LoVo (cell line): ENCODE results near the gene OR51Q1.
A peak's percentile ranks its signal among the peaks of the same experiment; 100 is the strongest.

Experiments
- DNase-seq: peaks from one replicate; pipeline ENCODE4 v3.0.0-alpha.2; 2016; ENCODE audit warnings: low spot score

Gene OR51Q1, protein sequence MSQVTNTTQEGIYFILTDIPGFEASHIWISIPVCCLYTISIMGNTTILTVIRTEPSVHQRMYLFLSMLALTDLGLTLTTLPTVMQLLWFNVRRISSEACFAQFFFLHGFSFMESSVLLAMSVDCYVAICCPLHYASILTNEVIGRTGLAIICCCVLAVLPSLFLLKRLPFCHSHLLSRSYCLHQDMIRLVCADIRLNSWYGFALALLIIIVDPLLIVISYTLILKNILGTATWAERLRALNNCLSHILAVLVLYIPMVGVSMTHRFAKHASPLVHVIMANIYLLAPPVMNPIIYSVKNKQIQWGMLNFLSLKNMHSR

DNA sequence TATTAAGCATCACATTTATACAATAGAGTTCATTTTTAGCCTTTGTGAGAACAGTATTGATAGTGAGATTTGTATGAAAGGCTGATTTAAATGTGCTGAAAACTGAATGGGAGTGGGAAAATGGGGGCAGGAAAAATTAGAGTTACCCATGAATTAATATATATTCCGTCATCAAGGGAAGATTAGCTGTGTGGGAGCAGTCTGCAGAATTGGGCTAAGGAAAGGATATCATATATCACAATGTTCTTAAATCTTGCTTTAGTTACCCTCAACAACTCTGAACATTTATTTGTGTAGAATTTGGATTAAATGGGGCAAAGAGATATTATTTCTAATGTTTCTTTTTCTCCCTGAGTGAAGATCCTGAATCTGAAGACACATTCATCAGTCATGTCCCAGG, at the start of gene OR51Q1:
Gene OR51Q1, plus strand, starts transcription at position 301 of the 400 bp plus-strand sequence. Its CDS starts 90 bp downstream, at position 391.
- no peak for DNase-seq

GRCh38 chr11:5380740-5381342, 41.1 kb upstream of the OR51Q1 start:
- DNase-seq = peak; percentile 62

GRCh38 chr11:5383576-5383975, 38.3 kb upstream of the OR51Q1 start, which contains the start of gene OR51M1:
TSS of gene OR51M1 (plus strand) at chr11:5383812. CDS start at chr11:5389399, 5,587 bp downstream.
- no peak for DNase-seq

- no peak for DNase-seq
Observed at GRCh38 chr11:5384335-5384734, 37.6 kb upstream of the OR51Q1 start.

GRCh38 chr11:5390210-5390609, 31.7 kb upstream of the OR51Q1 start:
- DNase-seq = no peak

DNA sequence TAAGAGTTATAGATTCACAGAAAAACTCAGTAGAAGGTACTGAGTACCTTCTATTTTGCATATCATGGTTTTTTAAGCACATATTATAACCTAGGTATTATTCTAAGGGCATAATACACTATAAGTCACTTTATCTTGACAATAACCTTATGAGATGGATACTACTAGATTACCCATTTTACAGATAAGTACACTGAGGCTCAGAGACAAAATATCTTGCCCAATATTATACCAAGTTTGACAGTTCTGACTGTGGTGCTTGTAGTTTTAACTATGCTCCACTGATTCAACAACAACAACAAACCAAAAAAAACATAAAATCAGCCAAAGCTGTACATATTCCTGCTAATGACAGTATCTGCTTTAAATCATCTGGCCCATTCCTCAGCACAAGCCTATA, 27.8 kb upstream of the OR51Q1 start:
- DNase-seq = no peak

DNA sequence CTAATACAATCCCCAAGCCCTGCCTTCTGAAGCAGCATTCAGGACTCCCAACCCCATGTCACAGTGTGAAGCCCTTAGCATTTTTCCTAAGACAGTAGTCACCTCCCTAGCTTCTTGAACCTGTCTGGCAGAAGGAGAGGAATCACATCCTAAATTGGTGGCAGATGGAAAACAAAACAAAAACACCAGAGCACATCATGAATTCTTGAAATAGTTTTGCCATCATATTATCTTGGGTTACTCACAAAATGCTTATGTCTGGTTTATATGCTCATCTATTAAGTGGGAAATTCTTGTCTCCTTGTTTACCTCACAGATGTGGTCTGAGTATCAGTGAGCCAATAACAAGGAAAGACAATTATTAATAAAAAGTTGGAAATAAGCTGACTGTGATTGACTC, 23.0 kb upstream of the OR51Q1 start:
- no peak for DNase-seq

GRCh38 chr11:5405173-5405572, 16.7 kb upstream of the OR51Q1 start:
- DNase-seq = no peak

DNA sequence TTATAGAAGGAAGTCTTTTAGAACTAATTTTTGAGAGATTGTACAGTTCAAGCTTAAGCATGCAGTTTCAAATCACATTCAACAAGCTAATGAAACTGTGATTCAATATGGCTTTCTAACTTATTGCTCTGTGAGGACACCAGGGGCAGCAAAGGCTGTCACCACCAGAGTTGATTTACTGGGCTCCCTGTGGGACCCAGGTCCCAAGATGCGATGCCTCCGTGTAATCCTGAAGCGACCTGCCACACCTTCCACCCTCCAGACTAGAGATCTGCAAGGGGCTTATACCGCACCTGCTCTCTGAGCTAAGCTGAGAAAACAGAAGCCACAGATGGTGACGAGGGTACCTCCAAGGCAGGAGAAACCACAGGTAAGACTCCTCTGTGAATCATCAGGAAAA, 918 bp upstream of the OR51Q1 start:
- DNase-seq = no peak

DNA sequence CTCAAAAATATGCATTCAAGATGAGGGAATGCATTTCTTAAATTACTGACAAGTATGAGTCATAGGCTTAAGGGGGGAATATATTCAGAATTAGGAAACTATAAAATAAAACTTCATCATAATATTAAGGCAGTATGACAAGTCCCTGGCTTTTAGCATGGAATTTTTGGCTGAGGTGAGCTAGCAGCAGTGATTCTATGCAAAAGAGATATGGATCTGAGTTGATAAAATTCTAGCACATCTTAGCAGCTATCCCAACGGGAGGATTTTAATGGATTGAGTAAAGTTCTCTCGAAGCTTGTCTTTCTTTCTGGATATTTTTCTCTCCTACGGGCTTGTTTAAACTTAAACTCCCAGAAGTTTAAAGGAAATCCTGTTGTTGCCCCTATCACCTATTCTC, 1.2 kb downstream of the OR51Q1 start:
- DNase-seq = no peak

DNA sequence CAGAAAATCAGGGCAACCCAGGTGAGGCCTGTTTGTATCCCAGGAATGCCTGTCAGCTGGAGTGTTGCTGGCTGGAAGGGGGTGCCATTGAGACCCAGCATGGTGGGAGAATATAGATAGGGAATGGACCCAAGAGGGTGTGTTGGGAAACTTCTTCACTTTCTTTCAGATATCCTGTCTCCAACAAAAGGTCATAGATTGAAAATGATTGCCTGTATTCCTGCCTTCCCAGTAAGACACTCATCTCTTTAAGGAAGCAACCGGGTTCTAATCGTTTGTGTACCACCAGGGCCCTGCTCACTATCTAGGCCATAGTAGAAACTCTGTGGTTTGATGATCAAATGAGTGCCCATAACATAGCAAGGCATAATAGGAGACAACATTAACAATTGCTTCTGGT, 19.5 kb downstream of the OR51Q1 start, which contains the start of gene OR51I1:
Gene OR51I1, minus strand, starts transcription at position 101 of the 400 bp plus-strand sequence. Its CDS starts 0 bp downstream, at position 101.
- no peak for DNase-seq

- DNase-seq = no peak
Observed at GRCh38 chr11:5443835-5444393, 22.0 kb downstream of the OR51Q1 start.

DNA sequence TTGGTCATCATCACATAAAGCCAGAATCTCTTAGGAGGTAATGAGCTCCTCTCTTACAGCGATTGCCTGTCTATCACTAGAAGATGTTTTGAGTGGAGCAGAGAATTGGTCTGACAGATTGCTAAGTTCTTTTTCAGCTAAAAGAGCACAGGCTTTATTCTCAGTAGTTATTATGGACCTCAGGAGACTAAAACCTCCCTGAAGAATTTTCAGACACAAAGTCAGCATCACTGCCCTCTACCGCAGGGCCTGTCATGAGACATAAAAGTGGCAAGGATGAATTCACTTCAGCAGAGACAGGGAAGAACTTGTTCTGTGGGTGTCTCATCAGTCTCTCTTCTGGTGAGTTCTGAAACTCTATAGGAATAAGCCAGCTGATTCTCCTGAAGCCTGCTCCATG, 27.1 kb downstream of the OR51Q1 start, which contains the start of gene OR51I2:
Gene OR51I2, plus strand, starts transcription at position 301 of the 400 bp plus-strand sequence. CDS start 4,166 bp downstream, outside the sequence.
- DNase-seq = no peak

DNA sequence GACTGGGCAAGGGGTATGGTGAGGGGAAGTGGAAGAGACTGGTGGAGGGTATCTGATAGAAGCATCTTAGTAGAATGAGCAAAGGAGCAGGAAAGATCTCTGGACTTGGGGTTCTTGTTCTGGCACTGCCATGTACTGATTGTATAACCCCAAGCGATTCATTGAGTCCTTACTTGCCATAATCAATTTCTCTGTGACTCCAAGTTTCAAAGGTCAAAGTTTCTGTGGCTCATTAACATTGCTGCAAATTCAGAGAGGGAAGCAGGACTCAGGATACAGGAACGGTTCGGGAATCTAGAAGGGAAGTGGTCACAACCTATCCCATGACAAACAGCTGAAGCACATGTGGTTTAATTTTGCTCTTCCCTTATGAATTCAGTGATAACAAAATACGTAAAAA, 27.5 kb downstream of the OR51Q1 start:
- DNase-seq = no peak

DNA sequence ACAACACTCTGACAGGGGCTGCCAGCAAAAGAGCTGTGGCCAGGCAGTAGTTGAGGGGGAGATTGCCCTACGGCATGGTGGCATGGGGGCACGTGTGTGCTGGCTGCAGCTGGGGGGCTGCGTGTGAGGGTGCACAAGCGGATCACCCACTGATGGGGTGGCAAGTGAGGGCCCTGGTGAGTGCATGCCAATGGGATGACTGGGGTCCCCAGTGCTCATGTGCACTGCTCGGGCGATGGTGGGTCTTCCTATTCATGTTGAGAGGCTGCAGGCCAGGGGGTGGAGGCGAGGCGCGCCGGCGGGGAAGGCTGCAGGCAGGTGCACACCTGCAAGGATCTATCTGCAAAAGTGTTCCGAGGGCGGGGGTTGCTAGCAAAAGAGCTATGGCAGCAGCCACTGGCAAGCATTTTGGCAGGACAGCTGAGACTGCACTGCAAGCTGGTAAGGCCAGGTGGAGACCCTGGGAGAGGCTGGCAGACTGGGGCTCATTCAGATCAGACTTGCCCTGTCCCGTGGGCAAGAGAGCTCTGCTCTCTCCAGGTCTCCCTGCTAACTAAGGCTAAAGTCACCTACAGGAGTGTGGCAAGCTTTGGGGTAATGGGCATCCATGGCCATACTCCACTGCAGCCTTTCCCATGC, 39.2 kb downstream of the OR51Q1 start:
- no peak for DNase-seq

DNA sequence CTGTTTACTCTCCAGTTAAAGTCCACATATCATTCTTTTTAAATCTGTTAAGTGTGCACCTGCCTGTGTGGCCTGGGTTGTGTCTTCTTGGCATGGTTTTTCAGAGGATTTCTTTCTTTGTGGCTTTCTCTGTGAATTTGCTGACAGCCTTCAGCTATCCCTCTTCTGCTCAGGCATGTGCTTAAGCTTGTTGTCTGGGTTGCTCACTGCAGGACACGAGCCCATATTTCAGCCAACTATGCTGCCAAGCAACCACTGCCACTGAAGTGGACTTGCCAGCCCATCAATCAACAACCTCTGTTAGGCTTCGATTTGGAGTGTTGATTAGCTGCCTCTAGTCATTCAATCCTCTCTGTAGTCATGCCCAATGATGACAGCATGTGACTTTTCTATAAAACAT, 45.6 kb downstream of the OR51Q1 start:
- no peak for DNase-seq
